NCI-H1930 (cell line): ENCODE results near the gene STK17B.
"Not testable (repeated sequence)": the region's sequence is repeated elsewhere in the genome, so short reads cannot be mapped to it uniquely, and the experiment has no call there.

Source experiments
- DNase-seq, 2 experiments: peaks; one replicate each; lab custom pipeline; 2025; lab: John Stamatoyannopoulos, UW

The STK17B gene

GRCh38 chr2:196112418-196113034 is 58.9 kb downstream of the STK17B start:
- DNase-seq, result no peak

DNA sequence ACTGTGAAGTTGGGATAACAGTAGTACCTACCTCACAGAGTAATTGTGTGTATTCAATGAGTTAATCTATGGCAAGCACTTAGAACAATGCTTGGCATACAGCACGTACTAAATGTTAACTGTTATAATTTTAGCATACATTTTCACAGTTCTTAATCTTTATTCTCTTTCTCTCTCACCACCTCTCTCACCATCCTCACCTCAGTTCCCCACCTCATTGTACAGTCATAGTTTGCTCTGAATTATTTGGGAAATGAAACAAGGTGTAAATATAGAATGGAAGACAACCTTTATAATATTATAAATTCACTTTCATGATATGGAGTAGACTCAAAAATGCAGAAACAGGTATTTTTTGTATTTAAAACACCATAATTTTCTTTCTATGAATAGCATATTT is 62.8 kb downstream of the STK17B start:
- no peak for DNase-seq

GRCh38 chr2:196105951-196106350 is 65.4 kb downstream of the STK17B start:
- no peak for DNase-seq

DNA sequence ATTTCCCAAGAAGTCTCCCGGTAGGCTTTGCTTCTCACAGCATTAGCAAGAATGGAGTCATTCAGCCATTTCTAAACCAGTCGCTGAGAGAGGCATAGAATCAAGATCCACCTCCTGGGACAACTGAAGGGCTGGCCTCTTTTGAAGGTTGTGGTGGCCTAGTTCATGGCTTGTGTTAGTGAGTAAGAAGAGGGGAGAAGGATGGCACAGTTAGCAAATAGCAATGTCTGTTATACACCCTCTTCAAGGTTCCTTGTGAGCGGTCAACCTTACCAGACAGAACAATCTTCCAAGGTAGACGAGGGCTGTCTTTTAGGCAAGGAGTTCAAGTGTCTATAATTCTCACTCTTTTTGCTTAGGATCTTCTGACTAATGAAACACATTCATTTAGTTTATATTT is 67.3 kb downstream of the STK17B start:
- no peak for DNase-seq

DNA sequence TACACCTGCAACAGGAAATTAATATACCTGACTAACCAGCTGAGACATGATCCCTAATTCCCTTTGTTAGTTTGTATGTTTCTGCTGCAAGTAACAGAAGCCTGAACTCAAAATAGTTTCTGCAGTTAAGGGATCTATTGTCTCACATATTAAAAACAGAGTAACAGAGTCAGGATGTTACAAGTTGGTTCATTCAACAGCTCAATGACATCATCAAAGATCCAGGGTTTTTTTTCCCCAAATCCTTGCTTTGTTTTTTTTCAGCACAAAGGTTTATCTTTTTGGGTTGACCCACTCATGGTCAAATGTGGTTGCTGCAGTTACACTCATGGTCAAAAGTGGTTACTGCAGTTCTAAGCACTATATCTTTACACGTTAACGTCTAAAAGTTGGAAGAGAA is 67.8 kb downstream of the STK17B start:
- no peak for DNase-seq

DNA sequence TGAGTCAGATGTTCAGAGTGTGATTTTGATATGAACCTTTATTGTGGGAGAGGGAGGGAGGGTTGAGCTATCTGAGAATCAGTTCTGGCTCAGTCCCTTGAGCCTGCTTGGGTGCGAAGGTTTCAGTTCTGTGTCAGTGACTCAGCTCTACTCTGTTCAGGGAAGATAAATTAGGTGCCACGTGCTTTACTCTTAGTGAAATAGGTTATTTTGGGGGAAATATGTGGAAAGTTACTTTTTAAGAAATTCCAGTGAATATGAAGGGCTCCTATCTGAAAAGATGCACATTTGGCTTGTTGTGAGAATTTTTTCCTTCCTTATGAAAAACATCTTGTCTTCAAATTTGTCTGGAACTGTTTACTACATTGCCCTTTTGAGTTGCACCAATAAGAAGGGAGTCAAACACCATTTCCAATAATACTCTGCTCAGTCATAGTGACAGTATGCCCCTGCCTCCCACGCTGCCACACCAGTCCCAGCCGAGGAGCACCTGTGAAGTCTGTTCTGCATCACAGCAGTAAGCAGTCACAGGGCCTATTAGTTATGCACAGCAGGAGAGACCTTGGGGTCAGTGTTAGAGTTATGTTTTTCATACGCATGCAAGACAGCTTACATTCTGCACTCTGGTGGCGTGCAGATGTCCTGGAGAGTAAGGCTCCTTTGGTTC is 69.9 kb downstream of the STK17B start:
- no peak for DNase-seq

DNA sequence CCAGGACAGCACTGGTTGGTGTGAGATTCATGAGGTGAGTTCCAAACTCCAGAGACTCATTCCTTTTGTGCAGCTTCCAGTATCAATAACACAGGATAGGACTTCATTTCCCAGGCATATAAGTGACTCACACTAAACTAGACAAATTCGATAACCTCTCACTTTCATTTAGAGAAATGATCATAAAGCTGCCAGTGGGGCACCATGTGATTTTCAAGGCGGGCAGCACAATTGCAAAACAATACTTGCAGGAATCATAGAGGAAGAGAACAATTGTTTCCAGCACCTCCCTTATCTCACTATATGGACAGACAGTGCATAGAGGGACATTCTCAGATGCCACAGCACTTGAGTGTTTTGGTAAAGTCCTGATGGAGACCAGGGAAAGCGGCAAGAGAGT is 71.5 kb downstream of the STK17B start:
- DNase-seq, result no peak

- no peak for DNase-seq
These were observed 73.3 kb downstream of the STK17B start for GRCh38 chr2:196097864-196098660.

DNA sequence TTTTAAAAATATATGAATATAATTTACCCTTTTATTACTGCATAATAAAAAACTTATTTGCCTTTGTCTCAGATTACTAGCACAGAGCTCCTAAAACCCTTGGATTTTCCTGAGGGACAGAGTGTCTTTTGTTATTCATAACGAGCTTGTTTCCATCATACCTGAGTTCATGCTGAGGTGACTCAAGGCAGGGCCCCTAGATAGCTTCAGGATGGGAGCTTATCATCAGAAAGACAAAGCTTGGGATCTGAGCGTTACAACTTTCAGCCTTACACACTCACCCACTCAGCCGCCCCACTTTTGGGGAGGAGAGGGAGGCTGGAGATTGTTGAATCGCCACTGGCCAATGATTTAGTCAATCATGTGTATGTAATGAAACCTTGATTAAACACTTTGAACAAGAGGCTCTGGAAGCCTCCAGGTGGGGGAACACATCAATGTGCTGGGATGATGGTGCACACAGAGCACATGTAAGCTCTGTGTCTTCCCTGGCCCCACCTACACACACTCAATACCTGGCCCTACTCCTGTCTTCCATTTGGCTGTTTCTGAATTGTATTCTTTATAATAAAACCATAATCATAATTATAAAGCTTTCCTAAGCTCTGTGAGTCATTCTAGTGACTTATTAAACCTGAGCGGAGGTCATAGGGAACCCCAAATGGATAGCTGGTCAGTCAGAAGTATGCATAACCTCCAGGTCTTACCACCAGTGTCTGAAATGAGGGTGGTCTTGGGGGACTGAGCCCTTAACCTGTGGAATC is 74.2 kb downstream of the STK17B start:
- DNase-seq, result no peak

DNA sequence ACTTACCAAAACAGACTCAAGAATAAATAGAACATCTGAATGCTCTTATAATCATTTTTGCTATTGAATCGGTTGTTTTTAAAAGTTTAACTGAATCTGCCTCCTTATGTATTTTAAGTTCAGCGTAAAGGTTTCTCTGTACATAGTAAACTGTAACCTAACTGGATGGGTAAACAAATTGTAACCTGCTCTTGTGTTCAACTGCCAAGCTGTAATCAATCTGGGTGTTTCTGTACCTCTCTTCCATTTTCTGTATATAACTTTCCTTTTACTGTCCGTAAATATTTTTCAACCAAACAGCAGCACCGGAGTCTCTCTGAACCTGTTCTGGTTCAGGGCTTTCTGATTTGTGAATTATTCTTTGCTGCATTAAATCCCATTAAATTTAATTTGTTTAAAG is 75.1 kb downstream of the STK17B start:
- no peak for DNase-seq

GRCh38 chr2:196089448-196089847 is 81.9 kb downstream of the STK17B start:
- not testable (repeated sequence) for DNase-seq

DNA sequence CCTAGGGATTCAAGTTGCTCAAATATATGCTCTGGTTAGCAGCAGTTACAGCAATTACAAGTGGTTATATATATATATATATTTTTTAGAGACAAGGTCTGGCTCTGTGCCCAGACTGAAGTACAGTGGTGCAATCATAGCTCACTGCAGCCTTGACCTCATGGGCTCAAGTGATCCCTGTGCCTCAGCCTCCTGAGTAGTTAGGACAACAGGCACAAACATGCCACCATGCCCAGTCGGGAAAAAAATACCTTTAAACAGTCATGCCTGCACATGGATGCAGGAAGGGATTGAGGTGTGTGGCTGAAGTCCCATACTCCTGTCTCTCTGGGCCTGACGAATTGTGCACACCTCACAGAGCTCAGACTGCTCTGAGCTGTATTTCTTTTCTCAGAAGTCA is 83.2 kb downstream of the STK17B start:
- DNase-seq, result no peak

GRCh38 chr2:196086517-196087368 is 84.6 kb downstream of the STK17B start:
- DNase-seq, result no peak

- DNase-seq, result no peak
These were observed 87.8 kb downstream of the STK17B start for GRCh38 chr2:196083601-196084000.
